GM12874 (cell line): ENCODE results near the gene ABCB8.

Experiments
- TF ChIP-seq, protein P1 (sequence below): IDR thresholded peaks from 2 replicates; pipeline ENCODE4 v1.5.1; 2011; ENCODE audit warnings: low read depth, mild to moderate bottlenecking, control low read depth, low read length, moderate library complexity; ENCODE audit not compliant: insufficient read depth

The ABCB8 gene

DNA sequence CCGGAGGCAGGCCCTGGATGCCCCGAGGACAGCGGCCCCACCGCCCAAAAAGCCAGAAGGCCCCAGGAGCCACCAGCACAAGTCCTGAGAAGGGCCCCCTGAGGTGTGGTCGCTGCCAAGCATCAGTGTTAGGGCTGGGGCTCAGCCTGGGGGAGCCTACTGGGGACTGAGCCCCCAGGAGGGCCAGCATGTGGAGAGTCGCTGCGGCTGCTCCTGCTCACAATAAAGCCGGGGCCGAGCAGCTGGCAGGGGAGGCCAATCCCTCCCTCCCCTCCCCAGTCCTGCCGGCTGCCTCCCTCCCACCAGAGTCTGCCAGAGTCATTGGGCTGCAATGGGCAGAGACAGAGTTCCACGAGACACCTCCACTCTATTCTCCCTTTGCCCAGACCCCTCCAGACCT, 17.0 kb downstream of the ABCB8 start:
- TF ChIP-seq, protein P1, sequence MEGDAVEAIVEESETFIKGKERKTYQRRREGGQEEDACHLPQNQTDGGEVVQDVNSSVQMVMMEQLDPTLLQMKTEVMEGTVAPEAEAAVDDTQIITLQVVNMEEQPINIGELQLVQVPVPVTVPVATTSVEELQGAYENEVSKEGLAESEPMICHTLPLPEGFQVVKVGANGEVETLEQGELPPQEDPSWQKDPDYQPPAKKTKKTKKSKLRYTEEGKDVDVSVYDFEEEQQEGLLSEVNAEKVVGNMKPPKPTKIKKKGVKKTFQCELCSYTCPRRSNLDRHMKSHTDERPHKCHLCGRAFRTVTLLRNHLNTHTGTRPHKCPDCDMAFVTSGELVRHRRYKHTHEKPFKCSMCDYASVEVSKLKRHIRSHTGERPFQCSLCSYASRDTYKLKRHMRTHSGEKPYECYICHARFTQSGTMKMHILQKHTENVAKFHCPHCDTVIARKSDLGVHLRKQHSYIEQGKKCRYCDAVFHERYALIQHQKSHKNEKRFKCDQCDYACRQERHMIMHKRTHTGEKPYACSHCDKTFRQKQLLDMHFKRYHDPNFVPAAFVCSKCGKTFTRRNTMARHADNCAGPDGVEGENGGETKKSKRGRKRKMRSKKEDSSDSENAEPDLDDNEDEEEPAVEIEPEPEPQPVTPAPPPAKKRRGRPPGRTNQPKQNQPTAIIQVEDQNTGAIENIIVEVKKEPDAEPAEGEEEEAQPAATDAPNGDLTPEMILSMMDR, result no peak

DNA sequence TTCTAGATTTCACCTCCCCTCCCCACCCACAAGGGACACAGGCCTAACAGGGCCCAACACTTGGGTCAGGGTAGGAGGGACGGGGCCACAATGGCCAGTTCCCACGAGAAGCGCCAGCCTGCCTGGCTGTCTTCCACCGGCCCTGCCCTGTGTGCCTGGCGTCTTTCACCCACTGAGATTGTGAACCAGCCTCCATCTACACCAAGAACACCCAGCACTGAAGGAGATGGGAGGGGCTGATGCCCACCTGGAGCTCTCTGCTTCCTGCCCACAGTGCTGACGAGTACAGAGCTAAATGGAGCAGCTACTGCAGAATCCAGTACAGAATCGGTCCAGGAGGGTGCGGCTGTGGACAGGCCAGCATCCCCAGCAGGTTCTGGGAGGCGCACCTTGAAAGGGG, 17.7 kb downstream of the ABCB8 start:
- TF ChIP-seq, protein P1, result no peak

DNA sequence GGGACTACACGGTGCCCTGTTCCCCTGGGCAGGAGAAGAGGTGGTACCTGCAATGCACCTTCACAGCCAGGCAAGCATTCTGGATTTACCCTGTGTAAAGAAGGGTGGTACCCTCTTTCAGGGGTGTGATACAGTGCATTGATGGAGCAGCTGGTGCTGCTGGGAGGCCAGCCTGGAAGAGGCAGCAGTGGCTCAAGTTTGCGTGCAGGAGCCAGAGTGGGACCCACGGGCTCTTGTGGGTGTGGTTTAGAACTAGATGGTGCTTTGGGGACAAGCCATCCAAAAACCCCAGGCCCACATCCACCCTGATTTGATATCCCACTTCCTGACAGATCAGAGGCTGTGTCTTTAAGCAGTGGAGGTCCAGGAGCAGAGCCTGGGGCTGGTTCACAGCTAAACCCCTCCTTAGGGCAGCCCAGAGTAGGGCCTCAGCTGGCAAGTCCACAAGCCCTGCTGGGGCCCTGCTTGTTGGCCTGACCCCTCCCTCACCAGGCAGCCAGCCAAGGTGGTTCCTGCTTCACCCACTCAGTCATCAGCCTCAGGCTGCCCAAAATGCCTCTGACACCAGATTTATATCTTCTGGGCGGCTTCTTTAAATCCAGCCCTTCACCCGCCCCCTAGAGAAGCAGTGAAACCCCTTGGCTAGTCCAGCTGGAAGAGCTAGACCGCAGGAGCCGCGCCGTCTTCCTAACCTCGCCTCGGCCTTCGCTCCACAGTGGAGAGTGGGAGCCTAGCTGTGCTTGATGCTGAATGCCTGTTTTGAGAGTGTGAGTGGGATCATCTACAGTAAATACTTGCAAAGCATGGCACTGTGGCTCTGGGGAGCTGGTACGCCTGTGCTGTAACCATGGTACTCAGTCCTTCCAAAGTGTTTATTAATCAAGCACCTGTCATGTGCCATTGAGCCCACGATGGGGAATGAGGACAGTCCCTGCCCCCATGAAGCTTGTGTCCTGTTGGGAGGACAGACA, 18.6 kb downstream of the ABCB8 start:
- TF ChIP-seq, protein P1, result no peak

DNA sequence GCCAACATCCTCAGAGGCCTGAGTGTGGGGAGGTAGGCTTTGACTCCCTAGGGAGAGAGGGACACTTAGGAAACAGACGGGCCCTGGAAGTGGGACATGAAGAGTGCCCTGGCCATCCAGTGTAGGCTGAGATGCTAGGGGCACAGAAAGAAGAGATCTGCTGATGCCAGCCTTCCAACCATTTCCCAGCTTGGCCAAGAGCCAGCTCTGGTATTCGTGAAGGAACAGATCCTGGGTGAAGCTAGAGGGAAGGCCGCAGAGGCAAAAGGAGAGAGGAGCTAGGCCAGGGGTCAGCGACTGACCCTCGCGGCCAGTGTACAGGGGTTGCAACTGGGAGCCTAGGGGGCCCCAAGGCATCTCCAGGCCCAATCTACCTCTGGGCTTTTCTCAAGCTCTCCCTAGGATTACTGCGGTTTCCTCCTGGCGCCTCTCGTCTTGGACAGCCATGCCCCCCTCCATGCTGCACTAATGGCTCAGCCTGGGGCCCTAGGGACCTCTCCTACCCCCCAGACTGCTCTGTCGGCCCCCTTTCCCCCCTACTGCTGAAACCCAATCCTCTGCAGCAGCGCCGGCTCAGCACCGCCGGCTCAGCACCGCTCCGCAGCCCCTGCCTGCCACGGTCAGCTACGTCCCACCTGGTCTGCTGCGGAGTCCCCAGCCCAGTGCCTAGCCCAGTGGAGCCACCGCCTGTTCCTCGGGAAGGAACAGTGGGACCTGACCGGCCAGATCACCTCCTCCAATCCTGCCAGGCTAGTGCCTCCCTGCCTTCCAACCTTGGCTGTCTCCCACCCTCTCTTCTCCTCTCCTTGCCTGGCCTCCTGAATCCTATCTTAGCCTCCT, 19.9 kb downstream of the ABCB8 start, which contains the start of gene ASIC3:
Gene ASIC3 (plus strand): TSS at position 556 of the 840 bp plus-strand sequence. CDS start 355 bp downstream, outside the sequence.
- TF ChIP-seq, protein P1, result no peak

DNA sequence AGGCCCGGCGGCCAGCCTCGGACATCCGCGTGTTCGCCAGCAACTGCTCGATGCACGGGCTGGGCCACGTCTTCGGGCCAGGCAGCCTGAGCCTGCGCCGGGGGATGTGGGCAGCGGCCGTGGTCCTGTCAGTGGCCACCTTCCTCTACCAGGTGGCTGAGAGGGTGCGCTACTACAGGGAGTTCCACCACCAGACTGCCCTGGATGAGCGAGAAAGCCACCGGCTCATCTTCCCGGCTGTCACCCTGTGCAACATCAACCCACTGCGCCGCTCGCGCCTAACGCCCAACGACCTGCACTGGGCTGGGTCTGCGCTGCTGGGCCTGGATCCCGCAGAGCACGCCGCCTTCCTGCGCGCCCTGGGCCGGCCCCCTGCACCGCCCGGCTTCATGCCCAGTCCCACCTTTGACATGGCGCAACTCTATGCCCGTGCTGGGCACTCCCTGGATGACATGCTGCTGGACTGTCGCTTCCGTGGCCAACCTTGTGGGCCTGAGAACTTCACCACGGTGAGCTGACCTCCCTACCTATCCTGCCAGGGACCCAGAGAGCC, 20.7 kb downstream of the ABCB8 start:
- TF ChIP-seq, protein P1, result no peak

DNA sequence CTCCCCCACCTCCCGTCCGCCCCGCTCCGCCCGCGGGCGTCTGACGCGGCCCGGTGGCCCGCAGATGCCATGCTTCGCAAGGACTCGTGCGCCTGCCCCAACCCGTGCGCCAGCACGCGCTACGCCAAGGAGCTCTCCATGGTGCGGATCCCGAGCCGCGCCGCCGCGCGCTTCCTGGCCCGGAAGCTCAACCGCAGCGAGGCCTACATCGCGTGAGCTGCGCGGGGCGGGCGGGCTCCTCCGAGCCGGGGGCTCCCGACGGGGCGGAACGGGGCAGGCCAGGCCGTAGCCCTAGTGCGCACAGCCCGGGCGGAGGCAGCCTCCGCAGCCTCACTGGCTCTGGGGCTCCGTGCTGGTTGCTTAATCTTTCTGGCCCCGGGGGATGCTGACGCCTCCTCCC, 22.9 kb downstream of the ABCB8 start:
- TF ChIP-seq, protein P1, result no peak

DNA sequence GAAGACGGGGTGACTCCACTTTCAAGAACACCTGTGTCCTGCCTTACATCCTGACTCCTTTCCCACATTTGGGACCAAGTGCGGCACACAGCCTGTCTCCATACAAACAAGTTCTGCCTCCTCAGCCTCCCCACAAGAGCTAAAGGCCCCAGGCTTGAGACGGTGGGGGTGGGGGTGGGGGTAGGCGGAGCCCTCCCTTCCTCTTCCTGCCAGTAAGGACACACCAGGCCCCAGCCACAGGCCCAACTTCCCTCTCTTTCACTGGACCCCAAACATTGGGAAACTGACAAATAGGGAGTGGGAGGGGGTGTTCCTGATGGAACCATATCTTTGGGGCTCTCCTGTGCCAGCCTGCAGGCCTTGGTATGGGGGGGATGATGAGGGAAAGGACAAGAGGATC, 24.8 kb downstream of the ABCB8 start:
- TF ChIP-seq, protein P1, result no peak
